PC-3 (cell line): Measurements from ENCODE around the gene TAS1R1. TPM values are rescaled to one million over a fixed set of nuclear protein-coding genes. Genes with fewer than 3 reads are reported as not detected.

Experiments
- ATAC-seq: fragments of 200-7000 bp; cut with Tn5 transposase; 2 replicates; pipeline ENCODE4 v1.9.1; 2020; ENCODE audit warnings: mild to moderate bottlenecking, moderate library complexity
- BruUV-seq: library from RNA; stranded (reverse); fragments of 400-500 nt; replicated peaks from 2 replicates; lab custom pipeline; 2021; lab: Mats Ljungman, UMichigan
- CTCF ChIA-PET: fragments of 300-600 bp; sonication (Branson Sonifier 250); formaldehyde crosslinking; loops from one replicate; lab custom pipeline; 2022; ENCODE audit warnings: antibody characterized with exemption; lab: Charles Lee
- POLR2A ChIA-PET: fragments of 300-600 bp; sonication (Branson Sonifier 250); formaldehyde crosslinking; loops from one replicate; lab custom pipeline; 2022; ENCODE audit warnings: antibody characterized with exemption; ENCODE audit not compliant: unreplicated experiment; lab: Charles Lee
- DNase-seq: peaks from one replicate; pipeline ENCODE4 v3.0.0-alpha.2; 2015
- H2AFZ ChIP-seq: fragments of 300-600 bp; sonication (generic); 2 replicates; pipeline ENCODE4 v1.6.0; 2016; ENCODE audit warnings: antibody characterized with exemption, low read length
- H3F3A ChIP-seq: fragments of 300-600 bp; sonication (generic); one replicate; pipeline ENCODE4 v1.6.0; 2017; ENCODE audit warnings: antibody characterized with exemption, low read length, control low read depth, mild to moderate bottlenecking; ENCODE audit not compliant: unreplicated experiment
- H3K27ac ChIP-seq: fragments of 300-600 bp; sonication (generic); 2 replicates; pipeline ENCODE4 v1.5.1; 2016; ENCODE audit warnings: mild to moderate bottlenecking, low read length
- H3K27me3 ChIP-seq: fragments of 300-600 bp; sonication (generic); 2 replicates; pipeline ENCODE4 v1.6.1; 2016; ENCODE audit warnings: low read length, mixed read lengths
- H3K36me3 ChIP-seq: fragments of 300-600 bp; sonication (generic); 2 replicates; pipeline ENCODE4 v1.6.1; 2016; ENCODE audit warnings: low read depth, mixed run types, low read length, mixed read lengths
- H3K4me1 ChIP-seq: fragments of 300-600 bp; sonication (generic); 2 replicates; pipeline ENCODE4 v1.5.1; 2016; ENCODE audit warnings: low read length; ENCODE audit not compliant: insufficient read depth
- H3K4me2 ChIP-seq: fragments of 300-600 bp; sonication (generic); 2 replicates; pipeline ENCODE4 v1.6.0; 2016; ENCODE audit warnings: low read length
- H3K4me3 ChIP-seq: fragments of 300-600 bp; sonication (generic); 2 replicates; pipeline ENCODE4 v1.5.1; 2016; ENCODE audit warnings: mild to moderate bottlenecking, low read length, mixed read lengths
- H3K79me2 ChIP-seq: fragments of 300-600 bp; sonication (generic); 2 replicates; pipeline ENCODE4 v1.6.1; 2017; ENCODE audit warnings: low read length, mixed read lengths
- H3K9ac ChIP-seq: fragments of 300-600 bp; sonication (generic); 2 replicates; pipeline ENCODE4 v1.6.0; 2016; ENCODE audit warnings: mild to moderate bottlenecking, low read length
- H3K9me2 ChIP-seq: fragments of 300-600 bp; sonication (generic); replicated peaks from 2 replicates; pipeline ENCODE4 v1.6.1; 2016; ENCODE audit warnings: mixed run types, low read length, mixed read lengths
- H3K9me3 ChIP-seq: fragments of 300-600 bp; sonication (generic); 2 replicates; pipeline ENCODE4 v1.6.1; 2016; ENCODE audit warnings: low read length, mixed read lengths
- H4K20me1 ChIP-seq: fragments of 300-600 bp; sonication (generic); 2 replicates; pipeline ENCODE4 v1.6.1; 2016; ENCODE audit warnings: low read length, mixed read lengths
- EZH2 ChIP-seq: fragments of 300-600 bp; sonication (generic); IDR thresholded peaks from one replicate; pipeline ENCODE4 v1.6.1; 2017; ENCODE audit warnings: antibody characterized with exemption, mild to moderate bottlenecking, low read length; ENCODE audit not compliant: unreplicated experiment
- EZH2phosphoT487 ChIP-seq: fragments of 300-600 bp; sonication (generic); IDR thresholded peaks from 2 replicates; pipeline ENCODE4 v1.6.1; 2018; ENCODE audit warnings: mild to moderate bottlenecking, antibody characterized with exemption, low read length, borderline replicate concordance
- intact Hi-C: fragments of 100-400 bp; cut with micrococcal nuclease; formaldehyde crosslinking; loops from 2 replicates; pipeline ENCODE4 v1.9.0; 2023
- total RNA-seq: library from RNA; depleted of rRNA; stranded (reverse); fragments of >200 nt; gene quantifications from 2 replicates; pipeline ENCODE4 v1.2.3, GENCODE V29; 2014
- TF ChIP-seq, protein P1 (sequence below): fragments of 300-600 bp; sonication (generic); conservative IDR thresholded peaks from 2 replicates; pipeline ENCODE4 v1.5.1; 2017; ENCODE audit warnings: antibody characterized with exemption, low read depth, mild to moderate bottlenecking, low read length

Gene TAS1R1
- total RNA-seq, 1 experiment from 2014 or later: not detected

DNA sequence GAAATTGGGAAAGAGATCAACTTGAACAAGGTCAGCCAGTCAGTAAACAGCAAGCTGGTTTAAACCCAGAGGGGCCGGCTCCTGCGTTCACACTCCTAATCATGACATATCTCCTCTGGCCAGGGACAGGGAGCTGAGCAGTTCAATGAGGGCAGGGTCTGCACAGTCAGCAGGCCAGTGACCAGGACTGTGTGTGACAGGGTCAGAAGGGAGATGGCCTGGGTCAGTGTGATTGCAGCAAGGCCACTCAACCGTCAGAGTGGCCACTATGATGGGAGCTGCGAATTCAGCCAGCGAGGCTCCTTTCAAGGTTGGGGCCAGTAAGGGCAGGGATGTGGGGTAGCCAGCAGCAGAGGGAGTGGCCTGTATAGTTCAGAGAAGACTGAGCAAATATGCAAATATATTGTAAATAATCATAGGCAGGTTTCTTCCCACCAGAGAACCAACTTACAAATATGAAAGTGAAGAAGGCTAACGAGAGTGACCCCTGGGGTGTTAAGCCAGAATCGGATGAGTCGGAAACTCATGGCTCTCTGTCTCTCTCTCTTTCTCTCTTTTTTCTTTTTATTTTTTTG, 20.8 kb upstream of the TAS1R1 start:
- Histone ChIP-seq H3K9me2 (no peaks in the 10 kb centered on the region), H3K9me3 (no peaks in the 10 kb centered on the region), H3K4me2 (no peak overlapping the region), H2AFZ (no peak overlapping the region), H3K79me2 (0 out of 2 replicates have a peak, but pooled peaks cover 3% of the 10 kb centered on the region), H3K9ac (no peak overlapping the region), H3K27ac (no peak overlapping the region), H3K36me3 (peaks cover 51% of the 10 kb centered on the region), H3K4me3 (no peak overlapping the region), H4K20me1 (no peaks in the 10 kb centered on the region), H3K4me1 (no peaks in the 10 kb centered on the region), H3K27me3 (no peaks in the 10 kb centered on the region), H3F3A (no peaks in the 10 kb centered on the region)
- no TSS peak for BruUV-seq
- ChIA-PET CTCF (no interaction called here), POLR2A (no interaction called here)
- no peak for DNase-seq
- no peak for TF ChIP-seq EZH2phosphoT487
- TF ChIP-seq, protein P1, sequence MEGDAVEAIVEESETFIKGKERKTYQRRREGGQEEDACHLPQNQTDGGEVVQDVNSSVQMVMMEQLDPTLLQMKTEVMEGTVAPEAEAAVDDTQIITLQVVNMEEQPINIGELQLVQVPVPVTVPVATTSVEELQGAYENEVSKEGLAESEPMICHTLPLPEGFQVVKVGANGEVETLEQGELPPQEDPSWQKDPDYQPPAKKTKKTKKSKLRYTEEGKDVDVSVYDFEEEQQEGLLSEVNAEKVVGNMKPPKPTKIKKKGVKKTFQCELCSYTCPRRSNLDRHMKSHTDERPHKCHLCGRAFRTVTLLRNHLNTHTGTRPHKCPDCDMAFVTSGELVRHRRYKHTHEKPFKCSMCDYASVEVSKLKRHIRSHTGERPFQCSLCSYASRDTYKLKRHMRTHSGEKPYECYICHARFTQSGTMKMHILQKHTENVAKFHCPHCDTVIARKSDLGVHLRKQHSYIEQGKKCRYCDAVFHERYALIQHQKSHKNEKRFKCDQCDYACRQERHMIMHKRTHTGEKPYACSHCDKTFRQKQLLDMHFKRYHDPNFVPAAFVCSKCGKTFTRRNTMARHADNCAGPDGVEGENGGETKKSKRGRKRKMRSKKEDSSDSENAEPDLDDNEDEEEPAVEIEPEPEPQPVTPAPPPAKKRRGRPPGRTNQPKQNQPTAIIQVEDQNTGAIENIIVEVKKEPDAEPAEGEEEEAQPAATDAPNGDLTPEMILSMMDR: no peak
- no peak for TF ChIP-seq EZH2
- ATAC-seq: no peak
- intact Hi-C loops: no loop called here

DNA sequence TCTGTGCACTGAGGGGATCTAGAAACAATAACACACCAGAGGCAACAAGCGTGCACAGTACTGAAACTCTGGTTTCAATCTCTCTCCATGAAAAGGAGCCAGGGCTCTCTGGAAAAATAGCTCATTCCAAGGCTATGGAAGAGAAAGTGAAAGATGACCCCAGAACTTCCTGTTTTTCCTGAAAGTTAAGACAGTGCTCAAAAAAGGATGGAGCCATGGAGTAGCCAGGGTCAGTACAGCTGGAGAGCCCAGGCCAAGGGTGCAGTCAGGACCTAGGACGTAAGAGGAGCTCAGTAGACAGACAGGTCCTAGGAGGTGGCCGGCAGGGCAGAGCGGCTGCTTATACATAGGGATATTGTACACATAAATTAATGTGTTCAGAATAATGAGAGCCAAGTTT, 19.9 kb upstream of the TAS1R1 start:
- Histone ChIP-seq H3K9me3 (no peaks in the 10 kb centered on the region), H3K9ac (no peak overlapping the region), H3K4me2 (no peak overlapping the region), H2AFZ (no peak overlapping the region), H3K27ac (no peak overlapping the region), H3K9me2 (no peaks in the 10 kb centered on the region), H4K20me1 (no peaks in the 10 kb centered on the region), H3K4me1 (no peaks in the 10 kb centered on the region), H3K27me3 (no peaks in the 10 kb centered on the region), H3K36me3 (peaks cover 51% of the 10 kb centered on the region), H3K4me3 (no peak overlapping the region), H3K79me2 (0 out of 2 replicates have a peak, but pooled peaks cover 3% of the 10 kb centered on the region), H3F3A (no peaks in the 10 kb centered on the region)
- DNase-seq: no peak
- intact Hi-C loops: no loop called here
- ChIA-PET CTCF (no interaction called here), POLR2A (no interaction called here)
- ATAC-seq: no peak
- TF ChIP-seq EZH2phosphoT487: no peak
- TF ChIP-seq, protein P1: no peak
- no TSS peak for BruUV-seq

DNA sequence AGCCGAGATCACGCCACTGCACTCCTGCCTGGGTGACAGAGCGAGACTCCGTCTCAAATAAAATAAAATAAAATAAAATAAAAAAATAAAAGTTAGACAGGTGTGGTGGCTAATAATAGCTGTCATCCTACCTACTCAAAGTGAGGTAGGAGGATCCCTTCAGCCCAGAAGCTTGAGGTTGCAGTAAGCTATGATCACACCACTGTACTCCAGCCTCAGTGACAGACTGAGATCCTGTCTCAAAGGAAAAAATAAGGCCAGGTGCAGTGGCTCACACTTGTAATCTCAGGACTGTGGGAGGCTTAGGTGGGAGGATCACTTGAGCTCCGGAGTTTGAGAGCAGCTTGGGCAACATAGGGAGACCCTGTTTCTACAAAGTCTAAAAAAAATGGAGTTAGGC, 18.8 kb upstream of the TAS1R1 start:
- ChIA-PET POLR2A (no interaction called here), CTCF (interaction anchor here (0.8 kb wide), 1 partner anchor 18 kb away, joined by 4 read pairs; no protein-coding TSS in a partner anchor)
- no peak overlapping the region for H3K4me2 ChIP-seq
- H3K27me3 ChIP-seq: no peaks in the 10 kb centered on the region
- intact Hi-C loops: no loop called here
- no peaks in the 10 kb centered on the region for H3K4me1 ChIP-seq
- 0 out of 2 replicates have a peak, but pooled peaks cover 3% of the 10 kb centered on the region for H3K79me2 ChIP-seq
- no peak overlapping the region for H3K4me3 ChIP-seq
- TF ChIP-seq EZH2 (no peak), EZH2phosphoT487 (no peak)
- TF ChIP-seq, protein P1: no peak
- H2AFZ ChIP-seq: no peak overlapping the region
- DNase-seq (no peak), ATAC-seq (no peak)
- H3K27ac ChIP-seq: no peak overlapping the region
- no peak overlapping the region for H3K9ac ChIP-seq
- H3K36me3 ChIP-seq: peaks cover 53% of the 10 kb centered on the region
- no peaks in the 10 kb centered on the region for H3K9me3 ChIP-seq
- no peaks in the 10 kb centered on the region for H3F3A ChIP-seq
- H4K20me1 ChIP-seq: no peaks in the 10 kb centered on the region
- H3K9me2 ChIP-seq: no peaks in the 10 kb centered on the region
- BruUV-seq: no TSS peak
